Coronary artery (tissue), 2 donors: ENCODE data around the gene TTF2.

Source experiments
- DNase-seq: peaks from one replicate; pipeline ENCODE4 v3.0.0-alpha.2; 2017; ENCODE audit warnings: low spot score
- H3K27ac ChIP-seq, 2 donors: fragments of 200-600 bp; sonication (generic); one replicate each; pipeline ENCODE4 v1.5.1; 2016 to 2019
- H3K4me3 ChIP-seq: fragments of 200-600 bp; sonication (generic); 2 replicates; pipeline ENCODE4 v1.5.1; 2016; ENCODE audit warnings: mild to moderate bottlenecking, moderate library complexity
- TF ChIP-seq, protein P1 (sequence below): fragments of 200-600 bp; sonication (generic); IDR thresholded peaks from one replicate; pipeline ENCODE4 v1.5.1; 2019; ENCODE audit warnings: antibody characterized with exemption

The TTF2 gene

DNA sequence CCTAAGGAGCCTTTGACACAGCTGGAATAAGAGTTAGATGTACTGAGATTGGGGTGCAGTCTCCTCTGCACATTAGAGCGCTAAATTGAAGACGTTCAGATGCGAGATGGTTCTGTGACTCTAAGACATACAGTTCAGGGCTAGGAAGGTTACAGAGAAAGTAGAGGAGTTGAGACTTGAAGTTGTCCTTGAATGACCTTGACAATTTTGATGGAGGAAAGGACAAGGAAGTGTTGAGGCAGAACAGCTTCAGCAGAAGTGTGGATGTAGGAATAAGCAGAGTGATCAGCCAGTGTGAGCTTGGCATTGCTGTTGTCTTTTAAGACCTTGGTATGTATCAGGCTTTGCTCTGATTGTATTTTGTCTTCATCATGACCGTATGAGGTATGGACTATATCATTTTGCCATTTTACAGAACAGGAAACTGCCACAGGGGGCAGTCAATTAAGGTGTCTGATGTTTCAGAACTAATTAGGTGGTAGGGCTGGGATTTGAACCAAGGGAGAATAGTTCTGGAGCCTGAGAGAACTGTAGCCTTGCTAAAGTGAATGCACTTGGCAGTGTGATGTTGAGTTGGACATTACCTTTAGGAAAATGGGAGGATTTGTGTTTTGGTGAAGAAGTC lies 9.2 kb downstream of the TTF2 start:
- Histone ChIP-seq H3K27ac (no peak overlapping the region), H3K4me3 (no peak overlapping the region)
- DNase-seq: no peak
- TF ChIP-seq, protein P1, sequence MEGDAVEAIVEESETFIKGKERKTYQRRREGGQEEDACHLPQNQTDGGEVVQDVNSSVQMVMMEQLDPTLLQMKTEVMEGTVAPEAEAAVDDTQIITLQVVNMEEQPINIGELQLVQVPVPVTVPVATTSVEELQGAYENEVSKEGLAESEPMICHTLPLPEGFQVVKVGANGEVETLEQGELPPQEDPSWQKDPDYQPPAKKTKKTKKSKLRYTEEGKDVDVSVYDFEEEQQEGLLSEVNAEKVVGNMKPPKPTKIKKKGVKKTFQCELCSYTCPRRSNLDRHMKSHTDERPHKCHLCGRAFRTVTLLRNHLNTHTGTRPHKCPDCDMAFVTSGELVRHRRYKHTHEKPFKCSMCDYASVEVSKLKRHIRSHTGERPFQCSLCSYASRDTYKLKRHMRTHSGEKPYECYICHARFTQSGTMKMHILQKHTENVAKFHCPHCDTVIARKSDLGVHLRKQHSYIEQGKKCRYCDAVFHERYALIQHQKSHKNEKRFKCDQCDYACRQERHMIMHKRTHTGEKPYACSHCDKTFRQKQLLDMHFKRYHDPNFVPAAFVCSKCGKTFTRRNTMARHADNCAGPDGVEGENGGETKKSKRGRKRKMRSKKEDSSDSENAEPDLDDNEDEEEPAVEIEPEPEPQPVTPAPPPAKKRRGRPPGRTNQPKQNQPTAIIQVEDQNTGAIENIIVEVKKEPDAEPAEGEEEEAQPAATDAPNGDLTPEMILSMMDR: no peak

DNA sequence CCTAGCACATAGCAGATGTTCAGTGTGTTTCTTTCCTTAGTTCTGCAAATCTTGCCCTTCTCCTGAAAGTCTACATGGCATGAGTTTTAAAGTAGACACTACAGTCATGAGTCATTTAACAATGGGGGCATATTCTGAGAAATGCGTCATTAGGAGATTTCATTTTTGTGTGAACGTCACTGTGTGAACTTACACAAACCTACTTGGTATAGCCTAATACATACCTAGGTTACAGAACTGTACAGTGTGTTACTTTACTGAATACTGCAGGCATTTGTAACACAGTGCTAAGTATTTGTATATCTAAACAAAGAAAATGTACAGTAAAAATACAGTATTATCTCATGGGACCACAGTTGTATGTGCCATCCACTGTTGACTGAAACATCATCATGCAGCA lies 10.0 kb downstream of the TTF2 start:
- TF ChIP-seq, protein P1: no peak
- no peak overlapping the region for H3K4me3 ChIP-seq
- DNase-seq: no peak
- no peak overlapping the region for H3K27ac ChIP-seq

DNA sequence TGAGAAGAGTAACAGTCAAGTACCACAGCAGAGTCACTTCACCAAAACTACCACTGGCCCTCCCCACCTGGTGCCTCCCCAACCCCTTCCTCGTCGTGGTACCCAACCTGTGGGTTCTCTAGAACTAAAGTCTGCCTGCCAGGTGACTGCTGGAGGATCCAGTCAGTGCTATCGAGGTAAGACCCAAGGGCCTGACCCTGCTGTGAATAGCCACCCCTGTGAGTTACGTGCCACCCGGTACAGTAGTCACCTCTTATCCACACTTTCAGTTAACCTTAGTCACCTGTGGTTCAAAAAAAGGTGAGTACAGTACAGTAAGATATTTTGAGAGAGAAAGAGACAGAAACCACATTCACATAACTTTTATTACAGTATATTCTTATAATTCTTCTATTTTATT lies 16.5 kb downstream of the TTF2 start:
- no peak for DNase-seq
- H3K27ac ChIP-seq: no peak overlapping the region
- no peak overlapping the region for H3K4me3 ChIP-seq
- TF ChIP-seq, protein P1: no peak

DNA sequence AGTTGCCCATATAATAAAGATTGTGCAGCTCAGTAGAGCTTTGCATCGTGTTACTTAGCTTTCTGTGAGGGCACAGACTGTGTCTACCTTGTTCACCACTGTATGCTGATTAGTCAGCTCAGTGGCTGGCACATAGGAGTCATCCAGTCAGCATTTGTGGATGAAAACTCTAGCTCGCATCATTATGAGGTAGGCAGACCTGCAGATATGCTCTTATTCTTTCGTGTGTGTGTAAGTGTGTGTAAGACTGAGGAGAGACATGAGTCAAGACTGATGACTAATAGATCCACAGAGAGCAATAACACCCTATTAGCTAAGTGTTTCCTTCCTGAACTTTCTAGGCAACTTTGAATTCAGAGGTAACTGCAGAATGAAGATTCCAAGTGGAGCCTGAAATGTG lies 17.1 kb downstream of the TTF2 start:
- TF ChIP-seq, protein P1: no peak
- H3K4me3 ChIP-seq: no peak overlapping the region
- no peak for DNase-seq
- H3K27ac ChIP-seq: no peak overlapping the region

DNA sequence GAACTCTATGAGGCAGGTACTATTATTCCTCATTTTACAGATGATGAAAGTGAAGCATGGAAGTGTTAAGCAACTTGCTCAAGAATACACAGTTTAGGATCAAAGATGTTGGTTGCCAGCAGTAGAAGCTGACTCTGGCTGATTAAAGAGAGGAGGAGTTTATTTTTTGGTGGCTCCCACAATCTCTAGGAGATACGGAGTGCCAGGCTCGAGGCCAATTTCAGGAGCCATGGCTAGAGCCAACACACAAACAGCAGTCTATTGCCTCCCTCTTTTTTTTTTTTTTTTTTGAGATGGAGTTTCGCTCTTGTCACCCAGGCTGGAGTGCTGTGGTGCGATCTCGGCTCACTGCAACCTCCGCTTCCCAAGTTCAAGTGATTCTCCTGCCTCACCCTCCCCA lies 19.6 kb downstream of the TTF2 start:
- Histone ChIP-seq H3K4me3 (no peak overlapping the region), H3K27ac (no peak overlapping the region)
- no peak for DNase-seq
- TF ChIP-seq, protein P1: no peak

DNA sequence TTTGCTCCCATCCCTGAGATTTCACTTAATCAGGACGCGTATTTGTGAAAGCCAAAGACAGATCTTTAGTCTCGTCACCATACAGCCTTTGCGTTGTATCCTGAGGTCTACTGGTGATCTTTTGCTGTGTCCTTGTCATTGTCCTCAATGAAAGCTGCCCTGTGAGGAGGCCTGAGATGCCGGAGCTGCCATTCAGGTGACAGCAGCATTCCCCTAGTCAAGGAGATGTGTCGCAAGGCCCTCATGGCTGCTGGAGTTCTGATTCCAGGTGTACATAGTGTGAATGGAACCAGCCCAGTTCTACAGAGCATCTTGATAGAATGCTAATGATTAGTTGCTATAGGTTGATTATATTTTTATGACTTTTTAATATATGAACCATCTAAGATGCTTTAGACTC lies 24.1 kb downstream of the TTF2 start:
- H3K4me3 ChIP-seq: no peak overlapping the region
- DNase-seq: no peak
- H3K27ac ChIP-seq: no peak overlapping the region
- TF ChIP-seq, protein P1: no peak

DNA sequence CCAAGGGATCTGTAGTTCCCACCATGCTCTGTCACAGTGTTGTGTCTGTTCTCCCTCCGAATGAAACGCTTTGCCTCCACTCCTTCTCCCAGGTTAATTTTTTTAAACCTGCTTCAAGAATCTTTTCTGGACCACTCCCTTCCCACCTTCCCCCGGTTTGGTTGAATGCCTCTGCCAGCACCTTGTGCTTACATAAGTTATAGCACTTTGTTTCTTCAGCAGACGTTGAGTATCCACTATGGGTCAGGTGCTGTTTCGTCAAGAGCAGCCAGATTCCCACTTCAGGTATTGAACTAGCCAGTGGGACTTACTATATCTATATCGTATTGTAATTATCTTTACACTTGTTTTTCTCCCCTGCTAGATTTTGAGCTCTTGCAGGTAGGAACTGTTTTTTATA lies 27.6 kb downstream of the TTF2 start:
- no peak for DNase-seq
- Histone ChIP-seq H3K4me3 (no peak overlapping the region), H3K27ac (no peak overlapping the region)
- TF ChIP-seq, protein P1: no peak
